ENCODE measurements around the gene SLC7A4.

- TF ChIP-seq CTCF (IDR thresholded peaks at IDR 0.05; ENCODE audit: insufficient read depth, low read depth, low read length) (no peak), EZH2 (IDR thresholded peaks at IDR 0.05; ENCODE audit: insufficient read depth, low read length) (no peak)
These were observed 6.3 kb downstream of the SLC7A4 start for GRCh38 chr22:21025763-21026755.

All from astrocyte (in vitro differentiated cells and primary cell).